Sigmoid colon (tissue), 7 donors: Measurements from ENCODE around the gene PNKP. TPM values are rescaled to one million over a fixed set of nuclear protein-coding genes. Genes with fewer than 3 reads are reported as not detected.

Experiments
- DNase-seq: peaks from one replicate; pipeline ENCODE4 v3.0.0-alpha.2; 2019
- H3K27ac ChIP-seq, 4 donors: fragments of 200-600 bp; sonication (generic); one replicate each; pipeline ENCODE4 v1.5.1; 2016 to 2019; ENCODE audit warnings: mild to moderate bottlenecking in 1 of 4
- H3K27me3 ChIP-seq, 3 donors: fragments of 200-600 bp; sonication (generic); one replicate each; pipeline ENCODE4 v1.5.1; 2019; ENCODE audit warnings: mild to moderate bottlenecking in 1 of 3
- H3K36me3 ChIP-seq, 4 donors: fragments of 200-600 bp; sonication (generic); one replicate each; pipeline ENCODE4 v1.5.1; 2016 to 2019
- H3K4me1 ChIP-seq, 4 donors: fragments of 200-600 bp; sonication (generic); one replicate each; pipeline ENCODE4 v1.5.1; 2017 to 2019
- H3K4me3 ChIP-seq, 4 donors: fragments of 200-600 bp; sonication (generic); one replicate each; pipeline ENCODE4 v1.5.1; 2017 to 2019; ENCODE audit warnings: mild to moderate bottlenecking in 2 of 4, moderate library complexity in 1 of 4
- H3K9me3 ChIP-seq, 4 donors: fragments of 200-600 bp in 3 of 4; sonication (generic) in 3 of 4; one replicate each; pipeline versions ENCODE4 v1.5.1 to v1.6.1; 2013 to 2019
- EP300 ChIP-seq, 4 donors: sonication (generic); formaldehyde crosslinking; IDR thresholded peaks; one replicate each; pipeline ENCODE4 v1.6.1; 2017; ENCODE audit warnings: antibody characterized with exemption in 4 of 4
- POLR2A ChIP-seq, 2 donors: fragments of 450-650 bp; IDR thresholded peaks; one replicate each; pipeline ENCODE4 v1.6.1; 2016; ENCODE audit warnings: antibody characterized with exemption in 2 of 2, mild to moderate bottlenecking in 2 of 2, moderate library complexity in 2 of 2
- POLR2AphosphoS5 ChIP-seq, 4 donors: sonication (generic); formaldehyde crosslinking; IDR thresholded peaks; one replicate each; pipeline ENCODE4 v1.6.1; 2017; ENCODE audit warnings: antibody characterized with exemption in 4 of 4
- WGBS, 2 donors: extraction: QIAGEN DNeasy Blood & Tissue Kit; methylation state at CpG; one replicate each; pipeline ENCODE4 v1.1.7; 2013; 5-methylcytosine and 5-hydroxymethylcytosine counted together
- intact Hi-C: fragments of 100-400 bp; cut with DNase I; formaldehyde crosslinking; loops from one replicate; pipeline ENCODE4 v1.15.1; 2023
- polyA plus RNA-seq, 3 donors: library from polyadenylated mRNA; stranded (reverse); fragments of 200-250 nt; gene quantifications; one replicate each; pipeline ENCODE4 v1.2.3, GENCODE V29; 2013
- total RNA-seq, 4 donors: library from RNA; depleted of rRNA; stranded (reverse); fragments of >200 nt; gene quantifications; one replicate each; pipeline ENCODE4 v1.1.0, GENCODE V29; 2016
- TF ChIP-seq, protein P1 (sequence below), 4 experiments: fragments of 450-650 bp in 3 of 4; fragments of 200-600 bp in 1 of 4; IDR thresholded peaks; one replicate each; pipeline ENCODE4 v1.5.1; 2016 to 2019; ENCODE audit warnings: antibody characterized with exemption in 4 of 4, mild to moderate bottlenecking in 3 of 4, moderate library complexity in 2 of 4
- donor health status: healthy with polysubstance abuse.
- donor health status: Bipolar disorder and iron deficiency.
- donor health status: healthy.

The PNKP gene
- total and polyA plus RNA-seq, 7 donors: 27.0 to 88.8 (median 34.0) TPM

DNA sequence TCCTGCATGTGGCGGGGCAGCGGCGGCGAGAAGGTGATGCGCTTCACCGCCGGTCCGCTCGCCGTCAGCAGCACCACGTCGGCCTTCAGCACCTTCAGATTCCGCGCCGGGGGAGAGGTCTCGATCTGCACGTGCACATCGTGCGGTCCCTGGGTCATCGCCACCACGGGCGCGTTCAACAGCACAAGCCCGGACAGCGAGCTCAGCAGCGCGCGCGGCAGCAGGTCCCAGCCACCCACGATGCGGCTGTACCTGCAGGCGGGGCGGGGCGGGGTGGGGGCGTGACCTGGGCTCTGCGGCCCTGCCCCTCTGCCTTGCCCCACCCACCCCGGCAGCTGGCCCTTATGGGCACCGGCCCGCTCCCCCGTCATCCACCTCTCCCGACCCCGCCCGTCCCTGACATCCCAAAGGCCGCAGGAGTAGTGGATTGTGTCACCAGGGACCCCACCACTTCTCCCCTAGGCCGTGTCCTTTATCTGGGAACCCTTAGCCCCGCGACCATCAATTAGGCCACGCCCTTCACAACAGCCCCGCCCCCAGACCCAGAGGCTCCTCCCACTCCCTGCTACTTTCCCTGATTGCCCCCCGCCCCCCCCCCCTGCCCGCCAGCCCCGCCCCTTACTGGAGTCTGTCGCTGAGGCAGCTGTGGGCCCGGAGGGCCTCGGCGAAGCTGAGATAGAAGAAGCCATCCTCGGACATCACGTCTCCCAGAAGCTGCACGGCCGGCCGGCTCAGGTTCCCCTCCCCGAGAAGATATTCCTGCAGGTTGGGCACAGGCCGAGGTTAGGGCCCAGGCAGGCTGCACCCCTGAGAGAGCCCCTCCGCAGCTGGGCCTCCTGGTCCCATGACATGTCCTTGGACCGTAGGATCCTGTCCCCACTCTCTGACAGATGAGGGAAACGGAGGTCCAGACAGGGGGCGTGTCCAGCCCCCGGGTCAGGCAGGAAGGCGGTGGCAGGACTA lies 23.3 kb upstream of the PNKP start:
- peaks cover 0 to 15% (median 13%) of the 10 kb centered on the region in 4 donors for H3K4me1 ChIP-seq
- H3K4me3 ChIP-seq: peak overlapping the region in 2 of 4 donors; percentile 23 to 28
- peaks cover 0 to 35% (median 11%) of the 10 kb centered on the region in 4 donors for H3K36me3 ChIP-seq
- DNase-seq: no peak
- H3K27me3 ChIP-seq: peaks cover 6 to 39% (median 32%) of the 10 kb centered on the region in 3 donors
- WGBS, 2 donors: 9 to 16% methylated on average over 69 of the region's 69 CpGs
- intact Hi-C loops: no loop called here
- no peaks in the 10 kb centered on the region for H3K9me3 ChIP-seq
- H3K27ac ChIP-seq: no peak overlapping the region
- TF ChIP-seq EP300 (IDR thresholded peaks at IDR 0.05) (no peak), POLR2AphosphoS5 (IDR thresholded peaks at IDR 0.05) (no peak), POLR2A (IDR thresholded peaks at IDR 0.05) (no peak)
- TF ChIP-seq, protein P1, sequence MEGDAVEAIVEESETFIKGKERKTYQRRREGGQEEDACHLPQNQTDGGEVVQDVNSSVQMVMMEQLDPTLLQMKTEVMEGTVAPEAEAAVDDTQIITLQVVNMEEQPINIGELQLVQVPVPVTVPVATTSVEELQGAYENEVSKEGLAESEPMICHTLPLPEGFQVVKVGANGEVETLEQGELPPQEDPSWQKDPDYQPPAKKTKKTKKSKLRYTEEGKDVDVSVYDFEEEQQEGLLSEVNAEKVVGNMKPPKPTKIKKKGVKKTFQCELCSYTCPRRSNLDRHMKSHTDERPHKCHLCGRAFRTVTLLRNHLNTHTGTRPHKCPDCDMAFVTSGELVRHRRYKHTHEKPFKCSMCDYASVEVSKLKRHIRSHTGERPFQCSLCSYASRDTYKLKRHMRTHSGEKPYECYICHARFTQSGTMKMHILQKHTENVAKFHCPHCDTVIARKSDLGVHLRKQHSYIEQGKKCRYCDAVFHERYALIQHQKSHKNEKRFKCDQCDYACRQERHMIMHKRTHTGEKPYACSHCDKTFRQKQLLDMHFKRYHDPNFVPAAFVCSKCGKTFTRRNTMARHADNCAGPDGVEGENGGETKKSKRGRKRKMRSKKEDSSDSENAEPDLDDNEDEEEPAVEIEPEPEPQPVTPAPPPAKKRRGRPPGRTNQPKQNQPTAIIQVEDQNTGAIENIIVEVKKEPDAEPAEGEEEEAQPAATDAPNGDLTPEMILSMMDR (IDR thresholded peaks at IDR 0.05): no peak

DNA sequence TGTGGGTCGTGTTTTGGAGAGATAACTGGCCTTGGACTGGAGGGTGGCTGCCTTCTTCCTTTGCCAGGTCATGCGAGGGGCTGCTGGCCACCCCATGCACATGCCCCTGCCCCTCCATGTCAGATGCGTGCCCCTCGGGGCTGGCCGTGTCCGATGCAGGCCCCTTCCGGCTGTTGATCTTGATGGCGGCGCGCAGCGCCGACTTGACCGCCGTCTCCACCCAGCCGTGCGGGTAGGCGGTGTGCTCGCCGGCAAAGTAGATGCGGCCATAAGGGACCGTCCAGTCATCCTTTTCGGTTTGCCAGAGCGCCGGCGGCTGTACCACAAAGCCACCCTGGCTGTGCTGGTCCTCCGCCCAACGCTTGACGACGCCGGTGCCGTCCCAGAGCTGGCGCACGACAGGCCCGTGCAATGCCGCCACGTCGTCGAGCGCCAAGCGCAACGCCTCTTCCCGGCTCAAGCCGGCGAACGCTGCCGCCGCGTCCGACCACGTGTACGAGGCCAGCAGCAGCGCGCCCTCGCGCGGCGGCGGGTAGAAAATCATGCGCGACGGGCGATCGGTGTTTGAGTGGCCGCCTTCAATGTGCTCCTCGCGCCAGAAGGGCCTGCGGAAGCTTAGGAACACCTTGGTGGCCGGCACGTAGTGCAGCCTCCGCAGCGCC lies 22.4 kb upstream of the PNKP start:
- H3K4me3 ChIP-seq: peak overlapping the region in 2 of 4 donors; percentile 23 to 28
- no peaks in the 10 kb centered on the region for H3K9me3 ChIP-seq
- H3K27me3 ChIP-seq: peaks cover 6 to 39% (median 32%) of the 10 kb centered on the region in 3 donors
- H3K36me3 ChIP-seq: peaks cover 7 to 43% (median 16%) of the 10 kb centered on the region in 4 donors
- intact Hi-C loops: no loop called here
- DNase-seq: no peak
- peaks cover 0 to 15% (median 13%) of the 10 kb centered on the region in 4 donors for H3K4me1 ChIP-seq
- TF ChIP-seq POLR2A (IDR thresholded peaks at IDR 0.05): no peak
- TF ChIP-seq POLR2AphosphoS5 (IDR thresholded peaks at IDR 0.05): peak in 1 of 4 donors; percentile 63
- TF ChIP-seq EP300 (IDR thresholded peaks at IDR 0.05): no peak
- TF ChIP-seq, protein P1 (IDR thresholded peaks at IDR 0.05): peak in 3 of 4 experiments; percentile 49 to 72 (median 50)
- H3K27ac ChIP-seq: no peak overlapping the region
- 25 to 36% methylated on average over 71 of the region's 71 CpGs for whole genome bisulfite sequencing, 2 donors

DNA sequence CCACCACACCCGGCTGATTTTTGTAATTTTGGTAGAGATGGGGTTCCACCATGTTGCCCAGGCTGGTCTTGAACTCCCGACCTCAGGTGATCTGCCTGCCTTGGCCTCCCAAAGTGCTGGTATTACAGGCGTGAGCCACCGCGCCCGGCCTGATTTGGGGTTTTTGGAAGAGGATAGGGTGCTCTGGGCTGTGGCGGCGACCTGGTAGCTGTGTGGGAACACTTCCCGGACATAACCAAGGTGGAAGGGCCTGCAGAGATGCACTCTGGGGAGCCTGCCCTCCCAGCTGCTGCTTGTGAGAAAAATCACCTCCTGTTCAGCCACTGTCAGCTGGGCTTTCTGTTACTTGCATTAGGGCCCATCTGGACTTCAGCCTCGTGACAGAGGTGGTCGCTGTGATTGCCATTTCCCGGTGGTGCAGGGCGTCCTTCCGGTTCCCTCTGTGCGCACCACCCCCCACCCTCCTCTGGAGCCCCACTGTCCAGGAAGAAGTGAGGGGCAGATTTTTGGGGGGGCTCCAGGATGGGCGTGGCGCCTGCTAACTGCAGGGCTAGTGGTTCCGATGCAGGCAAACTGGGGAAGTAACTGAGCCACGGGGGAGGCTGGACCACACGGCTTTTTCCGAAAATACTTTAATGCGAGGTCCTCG lies 21.8 kb upstream of the PNKP start:
- TF ChIP-seq, protein P1 (IDR thresholded peaks at IDR 0.05): no peak
- no peak for TF ChIP-seq POLR2AphosphoS5 (IDR thresholded peaks at IDR 0.05)
- TF ChIP-seq POLR2A (IDR thresholded peaks at IDR 0.05): no peak
- TF ChIP-seq EP300 (IDR thresholded peaks at IDR 0.05): no peak
- Histone ChIP-seq H3K9me3 (no peaks in the 10 kb centered on the region), H3K4me3 (no peak overlapping the region), H3K27ac (no peak overlapping the region), H3K27me3 (peaks cover 6 to 39% (median 32%) of the 10 kb centered on the region in 3 donors), H3K4me1 (peaks cover 0 to 15% (median 13%) of the 10 kb centered on the region in 4 donors), H3K36me3 (peaks cover 14 to 50% (median 22%) of the 10 kb centered on the region in 4 donors)
- WGBS, 2 donors: 93 to 95% methylated on average over 23 of the region's 23 CpGs
- no peak for DNase-seq
- intact Hi-C loops: no loop called here

DNA sequence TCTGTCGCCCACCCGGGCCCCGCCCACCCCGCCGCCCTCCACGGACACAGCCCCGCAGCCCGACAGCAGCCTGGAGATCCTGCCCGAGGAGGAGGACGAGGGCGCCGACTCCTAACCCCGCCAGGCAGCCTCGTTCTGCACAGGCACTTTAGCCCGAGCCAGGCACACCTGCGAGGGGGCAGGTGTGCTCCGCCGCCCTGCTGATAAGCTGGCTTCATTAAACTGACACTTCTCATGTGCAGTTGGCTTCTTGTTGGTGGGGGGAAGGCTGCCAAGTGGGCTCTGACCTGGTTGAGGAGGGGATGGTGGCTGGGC lies 21.1 kb upstream of the PNKP start:
- intact Hi-C loops: no loop called here
- H3K27me3 ChIP-seq: peaks cover 6 to 39% (median 32%) of the 10 kb centered on the region in 3 donors
- H3K27ac ChIP-seq: no peak overlapping the region
- no peaks in the 10 kb centered on the region for H3K9me3 ChIP-seq
- peaks cover 0 to 15% (median 13%) of the 10 kb centered on the region in 4 donors for H3K4me1 ChIP-seq
- no peak for DNase-seq
- 75 to 79% methylated on average over 18 of the region's 18 CpGs for WGBS, 2 donors
- peaks cover 21 to 57% (median 29%) of the 10 kb centered on the region in 4 donors for H3K36me3 ChIP-seq
- H3K4me3 ChIP-seq: no peak overlapping the region
- TF ChIP-seq POLR2AphosphoS5 (IDR thresholded peaks at IDR 0.05): no peak
- TF ChIP-seq, protein P1 (IDR thresholded peaks at IDR 0.05): no peak
- TF ChIP-seq POLR2A (IDR thresholded peaks at IDR 0.05): no peak
- no peak for TF ChIP-seq EP300 (IDR thresholded peaks at IDR 0.05)
